ENCODE data around the gene LASP1NB.
"Not testable (repeated sequence)": the region's sequence is repeated elsewhere in the genome, so short reads cannot be mapped to it uniquely, and the experiment has no call there.

LASP1NB gene

GRCh38 chr17:38911081-38911730 lies 14.2 kb upstream of the LASP1NB start:
- H3K9me2 ChIP-seq (ENCODE audit: insufficient read depth, low read length) = no peaks in the 10 kb centered on the region
- ChIA-PET POLR2A (interaction anchor here (0.6 kb wide), 1 partner anchor 165 kb away, joined by 3 read pairs; no protein-coding TSS in a partner anchor), CTCF (ENCODE audit: unreplicated experiment) (no interaction called here)
- no peaks in the 10 kb centered on the region for H3K79me2 ChIP-seq (ENCODE audit: insufficient read depth, low read depth, low read length)
- peaks cover 62% of the 10 kb centered on the region for H3K36me3 ChIP-seq (ENCODE audit: insufficient read depth, low read length)
- intact Hi-C loops (cut with micrococcal nuclease; ENCODE audit: unreplicated experiment) = no loop called here
- no peaks in the 10 kb centered on the region for H4K20me1 ChIP-seq (ENCODE audit: insufficient read depth, low read length)
- H3K27ac ChIP-seq (ENCODE audit: low read depth, low read length, poor library complexity, severe bottlenecking) = no peak overlapping the region
- DNase-seq (ENCODE audit: low spot score) = no peak
- H2AFZ ChIP-seq (ENCODE audit: low read length) = no peak overlapping the region
- no peak for TF ChIP-seq CTCF (conservative IDR thresholded peaks at IDR 0.05; ENCODE audit: low read length)
- no peak for TF ChIP-seq EZH2phosphoT487 (IDR thresholded peaks at IDR 0.05; ENCODE audit: borderline replicate concordance, low read depth, low read length)
- H3K9me3 ChIP-seq (ENCODE audit: low read length) = no peaks in the 10 kb centered on the region
- BruUV-seq (replicated peaks) = no TSS peak
- peaks cover 27% of the 10 kb centered on the region for H3K4me1 ChIP-seq (ENCODE audit: insufficient read depth, low read length, poor library complexity, severe bottlenecking)
- no peak overlapping the region for H3K4me3 ChIP-seq (ENCODE audit: low read depth, low read length, poor library complexity, severe bottlenecking)
- no peak overlapping the region for H3K4me2 ChIP-seq (ENCODE audit: low read length)

GRCh38 chr17:38911731-38912081 lies 13.7 kb upstream of the LASP1NB start:
- intact Hi-C loops (cut with micrococcal nuclease; ENCODE audit: unreplicated experiment); BruUV-seq (replicated peaks); H3K9me2 ChIP-seq (ENCODE audit: insufficient read depth, low read length); CTCF ChIA-PET (ENCODE audit: unreplicated experiment); H3K9me3 ChIP-seq (ENCODE audit: low read length); H4K20me1 ChIP-seq (ENCODE audit: insufficient read depth, low read length); H3K4me3 ChIP-seq (ENCODE audit: low read depth, low read length, poor library complexity, severe bottlenecking); H3K27ac ChIP-seq (ENCODE audit: low read depth, low read length, poor library complexity, severe bottlenecking); H3K4me2 ChIP-seq (ENCODE audit: low read length); H3K79me2 ChIP-seq (ENCODE audit: insufficient read depth, low read depth, low read length); POLR2A ChIA-PET; DNase-seq (ENCODE audit: low spot score); H2AFZ ChIP-seq (ENCODE audit: low read length): not testable (repeated sequence)
- H3K36me3 ChIP-seq (ENCODE audit: insufficient read depth, low read length) = peaks cover 63% of the 10 kb centered on the region
- peaks cover 24% of the 10 kb centered on the region for H3K4me1 ChIP-seq (ENCODE audit: insufficient read depth, low read length, poor library complexity, severe bottlenecking)

GRCh38 chr17:38912221-38912813 lies 13.1 kb upstream of the LASP1NB start:
- H3K27ac ChIP-seq (ENCODE audit: low read depth, low read length, poor library complexity, severe bottlenecking) = no peak overlapping the region
- DNase-seq (ENCODE audit: low spot score) = no peak
- no peak overlapping the region for H2AFZ ChIP-seq (ENCODE audit: low read length)
- intact Hi-C loops (cut with micrococcal nuclease; ENCODE audit: unreplicated experiment) = no loop called here
- peaks cover 18% of the 10 kb centered on the region for H3K4me1 ChIP-seq (ENCODE audit: insufficient read depth, low read length, poor library complexity, severe bottlenecking)
- POLR2A ChIA-PET = no interaction called here
- peaks cover 64% of the 10 kb centered on the region for H3K36me3 ChIP-seq (ENCODE audit: insufficient read depth, low read length)
- no peak overlapping the region for H3K4me3 ChIP-seq (ENCODE audit: low read depth, low read length, poor library complexity, severe bottlenecking)
- no TSS peak for BruUV-seq (replicated peaks)
- H3K4me2 ChIP-seq (ENCODE audit: low read length) = no peak overlapping the region
- H4K20me1 ChIP-seq (ENCODE audit: insufficient read depth, low read length) = no peaks in the 10 kb centered on the region
- no peaks in the 10 kb centered on the region for H3K79me2 ChIP-seq (ENCODE audit: insufficient read depth, low read depth, low read length)
- TF ChIP-seq CTCF (conservative IDR thresholded peaks at IDR 0.05; ENCODE audit: low read length) (no peak), EZH2phosphoT487 (IDR thresholded peaks at IDR 0.05; ENCODE audit: borderline replicate concordance, low read depth, low read length) (no peak)
- no peaks in the 10 kb centered on the region for H3K9me2 ChIP-seq (ENCODE audit: insufficient read depth, low read length)
- H3K9me3 ChIP-seq (ENCODE audit: low read length) = no peaks in the 10 kb centered on the region
- CTCF ChIA-PET (ENCODE audit: unreplicated experiment) = no interaction called here
